GM23248 (cell line): ENCODE measurements around the gene SPTAN1. TPM values are rescaled to one million over a fixed set of nuclear protein-coding genes. Genes with fewer than 3 reads are reported as not detected.

ENCODE experiments used
- DNase-seq: peaks from one replicate; pipeline ENCODE4 v3.0.0-alpha.2; 2015
- H2AFZ ChIP-seq: fragments of 200-600 bp; sonication (generic); 2 replicates; pipeline ENCODE4 v1.6.1; 2016; ENCODE audit warnings: antibody characterized with exemption
- H3F3A ChIP-seq: fragments of 200-600 bp; sonication (generic); 2 replicates; pipeline ENCODE4 v1.6.1; 2016; ENCODE audit warnings: mild to moderate bottlenecking, antibody characterized with exemption, mixed run types; ENCODE audit not compliant: insufficient read depth
- H3K27ac ChIP-seq: fragments of 200-600 bp; sonication (generic); 2 replicates; pipeline ENCODE4 v1.5.1; 2016; ENCODE audit warnings: mild to moderate bottlenecking
- H3K27me3 ChIP-seq: fragments of 200-600 bp; sonication (generic); replicated peaks from 2 replicates; pipeline ENCODE4 v1.6.1; 2016; ENCODE audit warnings: mild to moderate bottlenecking; ENCODE audit not compliant: insufficient read depth
- H3K36me3 ChIP-seq: fragments of 200-600 bp; sonication (generic); 2 replicates; pipeline ENCODE4 v1.6.1; 2016; ENCODE audit warnings: low read depth, mild to moderate bottlenecking
- H3K4me1 ChIP-seq: fragments of 200-600 bp; sonication (generic); 2 replicates; pipeline ENCODE4 v1.6.1; 2016; ENCODE audit warnings: mild to moderate bottlenecking; ENCODE audit not compliant: insufficient read depth
- H3K4me2 ChIP-seq: fragments of 200-600 bp; sonication (generic); one replicate; pipeline ENCODE4 v1.6.1; 2016; ENCODE audit warnings: mild to moderate bottlenecking; ENCODE audit not compliant: unreplicated experiment
- H3K4me3 ChIP-seq: fragments of 200-600 bp; sonication (generic); 2 replicates; pipeline ENCODE4 v1.5.1; 2016; ENCODE audit warnings: mild to moderate bottlenecking
- H3K79me2 ChIP-seq: fragments of 200-600 bp; sonication (generic); 2 replicates; pipeline ENCODE4 v1.6.1; 2016; ENCODE audit warnings: mild to moderate bottlenecking; ENCODE audit not compliant: insufficient read depth
- H3K9ac ChIP-seq: fragments of 200-600 bp; sonication (generic); 2 replicates; pipeline ENCODE4 v1.6.1; 2016; ENCODE audit warnings: mild to moderate bottlenecking
- H3K9me2 ChIP-seq: fragments of 200-600 bp; sonication (generic); 2 replicates; pipeline ENCODE4 v1.6.1; 2016; ENCODE audit warnings: mixed run types, mild to moderate bottlenecking, moderate library complexity; ENCODE audit not compliant: insufficient read depth
- H3K9me3 ChIP-seq: fragments of 200-600 bp; sonication (generic); one replicate; pipeline ENCODE4 v1.6.1; 2017; ENCODE audit warnings: low read depth
- H4K20me1 ChIP-seq: fragments of 200-600 bp; sonication (generic); 2 replicates; pipeline ENCODE4 v1.6.0; 2016; ENCODE audit not compliant: insufficient read depth
- EZH2 ChIP-seq: fragments of 200-600 bp; sonication (generic); IDR thresholded peaks from 2 replicates; pipeline ENCODE4 v1.6.1; 2018; ENCODE audit warnings: antibody characterized with exemption, mild to moderate bottlenecking; ENCODE audit not compliant: insufficient read depth, poor library complexity, severe bottlenecking
- EZH2phosphoT487 ChIP-seq: fragments of 200-600 bp; sonication (generic); IDR thresholded peaks from 2 replicates; pipeline ENCODE4 v1.6.1; 2018; ENCODE audit warnings: antibody characterized with exemption, moderate library complexity, mild to moderate bottlenecking, low read depth; ENCODE audit not compliant: insufficient read depth
- WGBS, 2 experiments: methylation state at CpG; one replicate each; pipeline ENCODE4 v1.1.6; 2015 to 2017; ENCODE audit warnings: low lambda C conversion rate in 2 of 2, low coverage in 1 of 2; ENCODE audit errors: missing lambda C conversion rate in 2 of 2; 5-methylcytosine and 5-hydroxymethylcytosine counted together
- in situ Hi-C: fragments of 300-500 bp; cut with MboI; formaldehyde crosslinking; loops from 2 replicates; pipeline ENCODE4 v1.15.0; 2020
- polyA plus RNA-seq: library from polyadenylated mRNA; unstranded; fragments of >200 nt; fragmentation: Nextera tagmentation; extraction: Ambion mirVana; gene quantifications from 2 replicates; pipeline ENCODE4 v1.2.1, GENCODE V29; 2016
- total RNA-seq: library from RNA; depleted of rRNA; stranded (reverse); fragments of >200 nt; shearing (Covaris generic); gene quantifications from 2 replicates; pipeline ENCODE4 v1.2.3, GENCODE V29; 2014

SPTAN1 gene
- total and polyA plus RNA-seq, 2 experiments from 2014 or later = 144 to 275 TPM

DNA sequence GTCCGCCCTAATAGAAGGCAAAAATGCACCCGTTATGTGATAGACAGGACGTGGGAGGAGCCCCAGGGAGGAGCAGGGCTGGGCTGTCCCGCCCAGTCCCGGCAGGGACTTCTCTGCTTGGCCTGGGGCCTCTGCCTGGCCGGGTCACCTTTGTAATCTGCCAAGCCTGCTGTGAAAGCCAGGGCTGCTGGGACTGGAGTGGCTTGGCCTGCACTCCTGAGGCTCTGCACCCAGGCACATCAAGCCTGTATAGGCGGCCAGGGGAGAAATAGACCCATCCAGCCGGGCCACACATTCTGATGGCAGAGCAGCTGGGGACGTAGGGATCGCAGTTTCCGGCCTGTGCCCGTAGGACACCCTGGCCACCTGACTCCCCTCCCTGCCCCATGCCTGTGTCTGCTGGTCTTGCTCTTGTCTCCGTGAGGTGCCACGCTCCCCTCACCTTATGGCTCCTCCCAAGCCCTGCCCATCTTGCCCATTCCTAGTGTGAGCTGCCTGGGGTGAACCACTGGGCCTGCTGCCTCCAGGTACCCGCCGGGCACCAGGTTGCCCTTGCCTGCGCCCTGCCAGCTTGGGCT is 76.2 kb downstream of the SPTAN1 start:
- WGBS, 2 experiments = 64 to 66% methylated on average over 17 of the region's 17 CpGs

DNA sequence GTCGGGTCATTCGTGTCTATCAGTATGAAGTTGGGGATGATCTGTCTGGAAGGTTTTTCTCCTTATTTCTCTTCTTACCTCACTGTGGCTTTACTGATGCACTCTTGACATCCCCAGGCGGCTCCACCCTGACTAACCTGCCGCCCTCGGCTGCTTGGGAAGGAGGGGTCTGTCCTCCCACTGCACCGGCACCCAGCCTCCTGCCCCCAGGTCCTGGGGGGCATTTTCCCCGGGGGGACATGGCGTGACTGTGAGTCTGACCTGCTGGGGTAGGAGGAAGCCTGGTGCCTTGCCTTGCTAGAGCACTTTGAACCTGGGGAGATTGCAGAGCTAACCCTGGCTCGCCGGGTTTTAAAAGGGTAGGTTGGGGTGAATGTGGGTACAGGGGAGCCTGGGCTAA is 76.7 kb downstream of the SPTAN1 start:
- H3K9me3 ChIP-seq = no peaks in the 10 kb centered on the region
- H3K27me3 ChIP-seq = no peaks in the 10 kb centered on the region
- H3K4me2 ChIP-seq = no peak overlapping the region
- H3K27ac ChIP-seq = no peak overlapping the region
- H2AFZ ChIP-seq = no peak overlapping the region
- no peak overlapping the region for H3K4me3 ChIP-seq
- whole genome bisulfite sequencing, 2 experiments = 90 to 92% methylated on average over 10 of the region's 10 CpGs
- no peaks in the 10 kb centered on the region for H4K20me1 ChIP-seq
- peaks cover 65% of the 10 kb centered on the region; the same call in 1 of the 2 replicates for H3K36me3 ChIP-seq
- in situ Hi-C loops = no loop called here
- H3K9me2 ChIP-seq = no peaks in the 10 kb centered on the region
- no peaks in the 10 kb centered on the region for H3K4me1 ChIP-seq
- H3K9ac ChIP-seq = no peak overlapping the region
- DNase-seq = no peak
- H3F3A ChIP-seq = peaks cover 46% of the 10 kb centered on the region
- H3K79me2 ChIP-seq = no peaks in the 10 kb centered on the region
- TF ChIP-seq EZH2phosphoT487 (no peak), EZH2 (no peak)

More for the DNA sequence above, 76.2 kb downstream of the SPTAN1 start:
- H3K36me3 ChIP-seq = peaks cover 69% of the 10 kb centered on the region; the same call in 1 of the 2 replicates
- no peak overlapping the region for H3K9ac ChIP-seq
- H3K4me3 ChIP-seq = no peak overlapping the region
- no peaks in the 10 kb centered on the region for H3K9me3 ChIP-seq
- TF ChIP-seq EZH2 (no peak), EZH2phosphoT487 (no peak)
- in situ Hi-C loops = no loop called here
- peak; percentile 28 for DNase-seq
- no peak overlapping the region for H2AFZ ChIP-seq
- no peaks in the 10 kb centered on the region for H3K27me3 ChIP-seq
- no peak overlapping the region for H3K4me2 ChIP-seq
- H4K20me1 ChIP-seq = no peaks in the 10 kb centered on the region
- H3K79me2 ChIP-seq = no peaks in the 10 kb centered on the region
- no peak overlapping the region for H3K27ac ChIP-seq
- H3K9me2 ChIP-seq = no peaks in the 10 kb centered on the region
- peaks cover 41% of the 10 kb centered on the region for H3F3A ChIP-seq
- H3K4me1 ChIP-seq = no peaks in the 10 kb centered on the region

DNA sequence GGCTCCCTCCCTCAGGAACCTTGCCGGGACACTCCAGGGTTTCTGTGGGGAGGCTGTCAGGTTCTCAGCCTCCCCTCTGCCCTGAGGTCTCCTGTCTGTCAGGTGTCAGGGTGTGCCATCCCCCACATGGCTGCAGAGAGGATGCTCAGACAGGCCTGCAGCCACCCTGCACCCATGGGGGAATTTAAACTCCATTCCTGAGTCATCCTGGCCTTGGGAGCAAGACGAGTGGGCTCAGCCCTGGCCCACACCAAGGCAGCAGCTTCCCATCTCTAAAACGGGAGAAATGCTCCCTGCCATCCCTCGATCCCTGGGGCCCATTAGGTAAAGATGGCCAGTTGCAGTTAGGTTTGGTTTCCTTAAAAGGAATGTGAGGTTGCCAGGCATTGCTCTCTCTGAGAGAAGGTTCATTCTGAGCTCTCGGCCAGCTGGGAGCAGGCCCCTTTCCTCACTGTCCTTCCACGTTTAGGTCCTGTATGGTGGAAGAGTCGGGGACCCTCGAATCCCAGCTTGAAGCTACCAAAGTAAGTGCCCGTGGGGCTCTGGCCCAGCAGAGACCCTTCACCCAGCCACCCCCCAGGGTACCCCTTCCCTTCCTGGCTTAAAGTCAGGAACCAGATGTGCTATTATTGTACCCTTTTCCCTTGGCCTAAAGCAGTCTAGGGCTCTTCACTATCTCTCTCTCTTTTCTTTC is 77.6 kb downstream of the SPTAN1 start:
- in situ Hi-C loops = no loop called here
- Histone ChIP-seq H3K27ac (0 out of 2 replicates have a peak overlapping the region, but pooled peaks have one; percentile 12), H2AFZ (no peak overlapping the region), H4K20me1 (no peaks in the 10 kb centered on the region), H3K4me3 (no peak overlapping the region), H3K4me1 (no peaks in the 10 kb centered on the region), H3K9me3 (no peaks in the 10 kb centered on the region), H3K9me2 (no peaks in the 10 kb centered on the region), H3K79me2 (no peaks in the 10 kb centered on the region), H3K4me2 (no peak overlapping the region), H3K27me3 (no peaks in the 10 kb centered on the region), H3F3A (peaks cover 42% of the 10 kb centered on the region), H3K9ac (no peak overlapping the region), H3K36me3 (peaks cover 56% of the 10 kb centered on the region; the same call in 1 of the 2 replicates)
- DNase-seq = no peak
- 71 to 72% methylated on average over 9 of the region's 9 CpGs for WGBS, 2 experiments
- no peak for TF ChIP-seq EZH2
- no peak for TF ChIP-seq EZH2phosphoT487

GRCh38 chr9:128631636-128632035 is 79.2 kb downstream of the SPTAN1 start:
- H3K9ac ChIP-seq = no peak overlapping the region
- no peaks in the 10 kb centered on the region for H4K20me1 ChIP-seq
- in situ Hi-C loops = no loop called here
- H3K9me3 ChIP-seq = no peaks in the 10 kb centered on the region
- H3K36me3 ChIP-seq = peaks cover 41% of the 10 kb centered on the region; the same call in 1 of the 2 replicates
- H3K4me1 ChIP-seq = peaks cover 10% of the 10 kb centered on the region
- H3K27ac ChIP-seq = no peak overlapping the region
- H3K27me3 ChIP-seq = no peaks in the 10 kb centered on the region
- no peaks in the 10 kb centered on the region for H3K79me2 ChIP-seq
- WGBS, 2 experiments = 89 to 95% methylated on average over 9 of the region's 9 CpGs
- H3K4me3 ChIP-seq = no peak overlapping the region
- TF ChIP-seq EZH2phosphoT487 (no peak), EZH2 (no peak)
- peaks cover 37% of the 10 kb centered on the region for H3F3A ChIP-seq
- DNase-seq = no peak
- no peaks in the 10 kb centered on the region for H3K9me2 ChIP-seq
- no peak overlapping the region for H2AFZ ChIP-seq
- no peak overlapping the region for H3K4me2 ChIP-seq
